Epithelial cell of proximal tubule (primary cell): ENCODE measurements around the gene MAMDC2. TPM values are rescaled to one million over a fixed set of nuclear protein-coding genes. Genes with fewer than 3 reads are reported as not detected.

Experiments
- DNase-seq: peaks from one replicate; pipeline ENCODE4 v3.0.0-alpha.2; 2011; ENCODE audit warnings: low read depth
- H3K4me3 ChIP-seq: 2 replicates; pipeline ENCODE4 v1.5.1; 2011; ENCODE audit warnings: low read depth, mild to moderate bottlenecking, low read length
- CTCF ChIP-seq: conservative IDR thresholded peaks from 2 replicates; pipeline ENCODE4 v1.5.1; 2012; ENCODE audit warnings: low read depth, mild to moderate bottlenecking, low read length
- total RNA-seq: library from RNA; depleted of rRNA; stranded (reverse); fragments of >200 nt; gene quantifications from 2 replicates; pipeline ENCODE4 v1.2.3, GENCODE V29; 2015

The MAMDC2 gene
- total RNA-seq, 1 donor from 2014 or later: 5.5 TPM

GRCh38 chr9:70260007-70260443 lies 216.4 kb downstream of the MAMDC2 start:
- peak overlapping the region; percentile 82 for H3K4me3 ChIP-seq
- DNase-seq: no peak
- no peak for TF ChIP-seq CTCF

- DNase-seq: no peak
- no peak overlapping the region for H3K4me3 ChIP-seq
- no peak for TF ChIP-seq CTCF
Observed at GRCh38 chr9:70260606-70261005, 217.0 kb downstream of the MAMDC2 start.

GRCh38 chr9:70261131-70261870 lies 217.7 kb downstream of the MAMDC2 start:
- TF ChIP-seq CTCF: no peak
- DNase-seq: no peak
- no peak overlapping the region for H3K4me3 ChIP-seq

- no peak for DNase-seq
- no peak overlapping the region for H3K4me3 ChIP-seq
- TF ChIP-seq CTCF: no peak
Observed at GRCh38 chr9:70262366-70262765, 218.7 kb downstream of the MAMDC2 start.

GRCh38 chr9:70262948-70263347 lies 219.3 kb downstream of the MAMDC2 start:
- no peak overlapping the region for H3K4me3 ChIP-seq
- DNase-seq: no peak
- TF ChIP-seq CTCF: no peak

- no peak overlapping the region for H3K4me3 ChIP-seq
- TF ChIP-seq CTCF: no peak
- DNase-seq: no peak
Observed at GRCh38 chr9:70263421-70263820, 219.8 kb downstream of the MAMDC2 start.

Other genes with a start within 250 kb of the MAMDC2 start
- 0.63 TPM in 1 of 2 replicates, not detected in the other for gene CFAP95, start 223.0 kb upstream of the MAMDC2 start, total RNA-seq
- gene SMC5, start 215.1 kb downstream of the MAMDC2 start, total RNA-seq: 18.4 and 46.7 TPM in 2 replicates